IPS-18c (cell line): ENCODE measurements around the gene PIANP.
A peak's percentile ranks its signal among the peaks of the same experiment; 100 is the strongest.
"Not testable (repeated sequence)": the region's sequence is repeated elsewhere in the genome, so short reads cannot be mapped to it uniquely, and the experiment has no call there.

Experiments
- H3K4me3 ChIP-seq: 2 replicates; pipeline ENCODE4 v1.7.0; 2013; ENCODE audit warnings: low read depth, mild to moderate bottlenecking, low read length, moderate library complexity; ENCODE audit not compliant: insufficient read depth
- H3K9me3 ChIP-seq: one replicate; pipeline ENCODE4 v1.6.1; 2013; ENCODE audit warnings: mild to moderate bottlenecking, low read length, moderate library complexity; ENCODE audit not compliant: control insufficient read depth, insufficient read depth

Gene PIANP

GRCh38 chr12:6700646-6701051 is at the start of gene PIANP:
TSS of gene PIANP (minus strand) at chr12:6700815. CDS start at chr12:6698061, 2,754 bp downstream.
- H3K9me3 ChIP-seq: no peaks in the 10 kb centered on the region
- H3K4me3 ChIP-seq: peak within 1 kb of the TSS; percentile 80

GRCh38 chr12:6748761-6749160 is 48.1 kb upstream of the PIANP start:
- H3K4me3 ChIP-seq: no peak overlapping the region
- no peaks in the 10 kb centered on the region for H3K9me3 ChIP-seq

GRCh38 chr12:6747216-6747615 is 46.6 kb upstream of the PIANP start:
- no peak overlapping the region for H3K4me3 ChIP-seq
- H3K9me3 ChIP-seq: no peaks in the 10 kb centered on the region

GRCh38 chr12:6745741-6746525 is 45.3 kb upstream of the PIANP start:
- Histone ChIP-seq H3K9me3 (no peaks in the 10 kb centered on the region), H3K4me3 (no peak overlapping the region)

GRCh38 chr12:6743300-6743699 is 42.7 kb upstream of the PIANP start:
- not testable (repeated sequence) for H3K4me3 ChIP-seq, H3K9me3 ChIP-seq

- no peaks in the 10 kb centered on the region for H3K9me3 ChIP-seq
- H3K4me3 ChIP-seq: no peak overlapping the region
These were observed 42.2 kb upstream of the PIANP start for GRCh38 chr12:6742834-6743233.

- not testable (repeated sequence) for H3K4me3 ChIP-seq, H3K9me3 ChIP-seq
These were observed 41.5 kb upstream of the PIANP start for GRCh38 chr12:6742080-6742479.

- Histone ChIP-seq H3K4me3 (no peak overlapping the region), H3K9me3 (no peaks in the 10 kb centered on the region)
These were observed 36.1 kb upstream of the PIANP start for GRCh38 chr12:6736754-6737153.

GRCh38 chr12:6735448-6736191 is 35.0 kb upstream of the PIANP start:
- H3K9me3 ChIP-seq: no peaks in the 10 kb centered on the region
- no peak overlapping the region for H3K4me3 ChIP-seq

- H3K4me3 ChIP-seq: no peak overlapping the region
- H3K9me3 ChIP-seq: no peaks in the 10 kb centered on the region
These were observed 34.1 kb upstream of the PIANP start for GRCh38 chr12:6734506-6735387.

- H3K9me3 ChIP-seq: no peaks in the 10 kb centered on the region
These were observed 29.6 kb upstream of the PIANP start for GRCh38 chr12:6730169-6730568.

GRCh38 chr12:6729186-6729585 is 28.6 kb upstream of the PIANP start:
- no peak overlapping the region for H3K4me3 ChIP-seq
- H3K9me3 ChIP-seq: no peaks in the 10 kb centered on the region

More at GRCh38 chr12:6730169-6730568, 29.6 kb upstream of the PIANP start:
- no peak overlapping the region for H3K4me3 ChIP-seq

GRCh38 chr12:6725350-6725749 is 24.7 kb upstream of the PIANP start:
- H3K4me3 ChIP-seq: no peak overlapping the region

GRCh38 chr12:6724409-6724797 is 23.8 kb upstream of the PIANP start:
- peak overlapping the region; percentile 45 for H3K4me3 ChIP-seq
- H3K9me3 ChIP-seq: no peaks in the 10 kb centered on the region

More at GRCh38 chr12:6725350-6725749, 24.7 kb upstream of the PIANP start:
- H3K9me3 ChIP-seq: no peaks in the 10 kb centered on the region

GRCh38 chr12:6723607-6724408 is 23.2 kb upstream of the PIANP start, which contains the start of gene COPS7A:
TSS of gene COPS7A (plus strand) at chr12:6724046. CDS start at chr12:6724657, 611 bp downstream.
- peak within 1 kb of the TSS; percentile 45 for H3K4me3 ChIP-seq

GRCh38 chr12:6722863-6723262 is 22.2 kb upstream of the PIANP start:
- Histone ChIP-seq H3K9me3 (no peaks in the 10 kb centered on the region), H3K4me3 (no peak overlapping the region)

More at GRCh38 chr12:6723607-6724408, 23.2 kb upstream of the PIANP start, which contains the start of gene COPS7A:
- H3K9me3 ChIP-seq: no peaks in the 10 kb centered on the region
